Activated CD8-positive, alpha-beta T cell treated with anti-CD3 and anti-CD28 coated beads for 36 hours (primary cell): ENCODE data around the gene SHISA3. TPM values are rescaled to one million over a fixed set of nuclear protein-coding genes. Genes with fewer than 3 reads are reported as not detected.

Source experiments
- ATAC-seq: fragments of 200-7000 bp; cut with Tn5 transposase; one replicate; pipeline ENCODE4 v1.10.0; 2021; ENCODE audit warnings: mild to moderate bottlenecking, moderate library complexity
- CTCF ChIA-PET: fragments of 350-600 bp; sonication (Branson Sonifier 250); formaldehyde crosslinking; loops from one replicate; lab custom pipeline; 2021; ENCODE audit warnings: antibody characterized with exemption; lab: Charles Lee
- POLR2A ChIA-PET: fragments of 350-600 bp; sonication (Branson Sonifier 250); formaldehyde crosslinking; loops from one replicate; lab custom pipeline; 2021; ENCODE audit warnings: antibody characterized with exemption; lab: Charles Lee
- DNase-seq: peaks from one replicate; pipeline ENCODE4 v3.0.0-alpha.2; 2020
- H3K27ac Mint-ChIP-seq: one replicate; pipeline ENCODE4 v1.8.0; 2021; ENCODE audit warnings: mild to moderate bottlenecking, mixed read lengths
- H3K27me3 Mint-ChIP-seq: one replicate; pipeline ENCODE4 v1.8.0; 2021; ENCODE audit warnings: mixed read lengths
- H3K36me3 Mint-ChIP-seq: one replicate; pipeline ENCODE4 v1.8.0; 2021; ENCODE audit warnings: low read depth, mixed read lengths
- H3K4me1 Mint-ChIP-seq: one replicate; pipeline ENCODE4 v1.8.0; 2021; ENCODE audit warnings: low read depth, mixed read lengths
- H3K4me3 Mint-ChIP-seq: one replicate; pipeline ENCODE4 v1.8.0; 2021; ENCODE audit warnings: mild to moderate bottlenecking, moderate library complexity, mixed read lengths
- H3K9me3 Mint-ChIP-seq: one replicate; pipeline ENCODE4 v1.8.0; 2021; ENCODE audit warnings: mixed read lengths
- intact Hi-C: fragments of 100-400 bp; cut with micrococcal nuclease; formaldehyde crosslinking; loops from one replicate; pipeline ENCODE4 v1.10.0; 2022
- total RNA-seq, 2 experiments: library from RNA; stranded (reverse); gene quantifications; one replicate each; pipeline ENCODE4 v1.2.3, GENCODE V29; 2021
- TF ChIP-seq, protein P1 (sequence below): fragments of 200-600 bp; IDR thresholded peaks from one replicate; pipeline ENCODE4 v1.8.0; 2022; ENCODE audit warnings: antibody characterized with exemption, mild to moderate bottlenecking

Gene SHISA3
- total RNA-seq, 2 experiments from 2014 or later: 0.23 TPM; not detected in 1

DNA sequence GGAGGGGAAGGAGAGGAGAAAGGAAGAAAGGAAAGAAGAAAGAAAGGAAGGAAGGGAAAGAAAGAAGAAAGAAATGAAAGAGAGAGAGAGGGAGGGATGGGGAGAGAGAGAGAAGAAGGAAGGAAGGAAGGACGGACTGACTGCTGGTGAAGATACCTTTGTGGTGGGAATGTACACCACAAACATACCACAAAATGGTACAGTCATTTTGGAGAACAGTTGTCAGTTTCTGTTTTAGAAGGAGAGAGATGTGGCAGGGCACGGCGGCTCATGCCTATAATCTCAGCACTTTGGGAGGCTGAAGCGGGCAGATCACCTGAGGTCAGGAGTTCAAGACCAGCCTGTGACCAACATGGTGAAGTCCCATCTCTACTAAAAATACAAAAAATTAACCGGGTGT is 40.0 kb upstream of the SHISA3 start:
- no peak for DNase-seq
- CTCF ChIA-PET: no interaction called here
- Mint-ChIP-seq H3K4me3 (no peak overlapping the region), H3K27ac (no peak overlapping the region), H3K27me3 (peaks cover 36% of the 10 kb centered on the region), H3K36me3 (no peaks in the 10 kb centered on the region), H3K9me3 (no peaks in the 10 kb centered on the region), H3K4me1 (peaks cover 2% of the 10 kb centered on the region)
- no peak for ATAC-seq
- intact Hi-C loops: no loop called here
- TF ChIP-seq, protein P1, sequence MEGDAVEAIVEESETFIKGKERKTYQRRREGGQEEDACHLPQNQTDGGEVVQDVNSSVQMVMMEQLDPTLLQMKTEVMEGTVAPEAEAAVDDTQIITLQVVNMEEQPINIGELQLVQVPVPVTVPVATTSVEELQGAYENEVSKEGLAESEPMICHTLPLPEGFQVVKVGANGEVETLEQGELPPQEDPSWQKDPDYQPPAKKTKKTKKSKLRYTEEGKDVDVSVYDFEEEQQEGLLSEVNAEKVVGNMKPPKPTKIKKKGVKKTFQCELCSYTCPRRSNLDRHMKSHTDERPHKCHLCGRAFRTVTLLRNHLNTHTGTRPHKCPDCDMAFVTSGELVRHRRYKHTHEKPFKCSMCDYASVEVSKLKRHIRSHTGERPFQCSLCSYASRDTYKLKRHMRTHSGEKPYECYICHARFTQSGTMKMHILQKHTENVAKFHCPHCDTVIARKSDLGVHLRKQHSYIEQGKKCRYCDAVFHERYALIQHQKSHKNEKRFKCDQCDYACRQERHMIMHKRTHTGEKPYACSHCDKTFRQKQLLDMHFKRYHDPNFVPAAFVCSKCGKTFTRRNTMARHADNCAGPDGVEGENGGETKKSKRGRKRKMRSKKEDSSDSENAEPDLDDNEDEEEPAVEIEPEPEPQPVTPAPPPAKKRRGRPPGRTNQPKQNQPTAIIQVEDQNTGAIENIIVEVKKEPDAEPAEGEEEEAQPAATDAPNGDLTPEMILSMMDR: no peak
- POLR2A ChIA-PET: no interaction called here

DNA sequence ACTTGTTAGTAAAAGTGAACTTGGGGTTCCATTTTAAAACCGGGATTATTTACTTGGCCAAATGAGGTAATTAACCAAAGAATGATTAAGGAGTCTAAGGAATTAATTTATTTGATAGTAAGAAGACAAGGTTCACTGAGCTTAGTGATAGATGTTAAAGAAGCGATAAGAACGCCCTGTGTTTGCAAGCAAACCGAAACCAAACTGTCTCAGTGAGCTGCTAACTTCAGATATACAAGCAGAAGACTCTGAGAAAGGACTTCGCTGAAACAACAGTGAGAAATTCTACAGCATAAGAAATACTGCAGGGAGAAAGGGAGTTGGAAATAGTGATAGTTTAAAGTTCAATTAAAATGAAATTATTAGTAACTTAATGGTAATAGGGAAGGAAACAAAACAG is 37.6 kb upstream of the SHISA3 start:
- CTCF ChIA-PET: no interaction called here

DNA sequence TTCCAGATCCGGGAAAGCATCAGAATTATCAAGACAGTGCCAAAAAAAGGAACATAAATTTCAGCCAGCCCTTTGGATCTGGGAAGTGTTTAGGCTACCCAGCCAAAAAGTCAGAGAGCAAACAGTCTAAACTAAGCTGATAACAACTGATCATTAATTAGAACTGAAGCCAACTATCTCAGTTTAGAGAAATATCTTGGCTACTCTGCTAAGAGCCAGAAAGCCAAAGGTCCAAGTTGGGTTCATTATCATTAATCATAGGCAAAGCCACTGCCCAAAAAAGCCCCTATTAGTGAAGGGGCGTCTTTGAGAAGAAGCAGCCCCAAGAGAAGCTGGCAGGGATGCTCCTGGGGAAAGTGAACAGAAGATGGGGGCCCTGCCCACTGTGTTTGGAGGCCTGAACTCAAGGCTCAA is 37.0 kb upstream of the SHISA3 start:
- TF ChIP-seq, protein P1: no peak
- no peaks in the 10 kb centered on the region for H3K36me3 Mint-ChIP-seq
- CTCF ChIA-PET: no interaction called here
- ATAC-seq: no peak
- H3K27ac Mint-ChIP-seq: no peak overlapping the region
- no peak overlapping the region for H3K4me3 Mint-ChIP-seq
- H3K4me1 Mint-ChIP-seq: peaks cover 2% of the 10 kb centered on the region
- POLR2A ChIA-PET: no interaction called here
- H3K9me3 Mint-ChIP-seq: no peaks in the 10 kb centered on the region
- no peak for DNase-seq
- peaks cover 26% of the 10 kb centered on the region for H3K27me3 Mint-ChIP-seq
- intact Hi-C loops: no loop called here

More for the DNA sequence above, 37.6 kb upstream of the SHISA3 start:
- H3K27ac Mint-ChIP-seq: no peak overlapping the region
- DNase-seq (no peak), ATAC-seq (no peak)
- no peak overlapping the region for H3K4me3 Mint-ChIP-seq
- no peaks in the 10 kb centered on the region for H3K36me3 Mint-ChIP-seq
- POLR2A ChIA-PET: no interaction called here
- intact Hi-C loops: no loop called here
- peaks cover 28% of the 10 kb centered on the region for H3K27me3 Mint-ChIP-seq
- TF ChIP-seq, protein P1: no peak
- H3K4me1 Mint-ChIP-seq: peaks cover 2% of the 10 kb centered on the region
- no peaks in the 10 kb centered on the region for H3K9me3 Mint-ChIP-seq

DNA sequence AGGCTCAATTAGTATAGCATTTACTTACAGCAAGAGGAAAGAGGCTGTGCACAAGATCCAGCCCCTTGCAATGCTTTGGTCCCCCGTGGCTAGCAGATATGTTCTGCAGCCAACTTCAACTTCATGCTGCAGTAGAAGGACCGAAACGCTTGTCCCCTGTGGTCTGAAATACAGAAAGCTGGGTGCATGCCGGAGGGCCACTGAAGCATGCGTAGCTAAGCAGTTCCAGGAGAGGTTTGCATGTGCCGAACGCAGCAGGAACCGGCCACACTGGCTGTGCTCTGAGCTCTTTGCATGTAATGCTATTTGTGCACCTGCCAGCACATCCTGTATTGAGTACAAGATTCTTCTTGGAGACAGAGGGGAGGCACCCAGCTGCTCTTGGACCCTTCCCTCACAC is 35.8 kb upstream of the SHISA3 start:
- POLR2A ChIA-PET: no interaction called here
- H3K4me1 Mint-ChIP-seq: peaks cover 2% of the 10 kb centered on the region
- H3K4me3 Mint-ChIP-seq: no peak overlapping the region
- DNase-seq (no peak), ATAC-seq (no peak)
- no peak overlapping the region for H3K27ac Mint-ChIP-seq
- TF ChIP-seq, protein P1: no peak
- intact Hi-C loops: no loop called here
- peaks cover 17% of the 10 kb centered on the region for H3K27me3 Mint-ChIP-seq
- H3K36me3 Mint-ChIP-seq: no peaks in the 10 kb centered on the region
- no peaks in the 10 kb centered on the region for H3K9me3 Mint-ChIP-seq
- CTCF ChIA-PET: no interaction called here

DNA sequence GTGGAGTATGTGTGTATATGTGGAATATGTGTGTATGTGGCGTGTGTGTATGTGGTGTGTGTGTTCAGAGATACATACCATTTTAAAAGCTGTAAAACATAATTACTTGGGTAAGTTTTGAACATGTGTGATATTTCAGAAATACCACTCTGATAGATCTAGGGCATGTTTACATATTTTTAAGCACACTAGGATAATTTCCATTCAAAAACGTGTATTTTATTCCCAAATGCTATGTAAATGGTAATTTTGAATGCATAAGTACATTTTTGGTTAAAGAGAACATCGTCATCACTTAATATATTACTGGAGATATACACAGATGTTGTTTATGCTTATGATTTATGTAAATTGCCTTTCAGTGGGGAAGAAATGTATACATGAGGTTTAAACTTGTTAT is 34.7 kb upstream of the SHISA3 start:
- H3K27me3 Mint-ChIP-seq: peaks cover 11% of the 10 kb centered on the region
- TF ChIP-seq, protein P1: no peak
- no peaks in the 10 kb centered on the region for H3K9me3 Mint-ChIP-seq
- H3K27ac Mint-ChIP-seq: no peak overlapping the region
- H3K4me1 Mint-ChIP-seq: no peaks in the 10 kb centered on the region
- ChIA-PET CTCF (no interaction called here), POLR2A (no interaction called here)
- intact Hi-C loops: no loop called here
- no peak overlapping the region for H3K4me3 Mint-ChIP-seq
- ATAC-seq (no peak), DNase-seq (no peak)
- no peaks in the 10 kb centered on the region for H3K36me3 Mint-ChIP-seq
